Ramos (cell line): ENCODE data around the gene HIPK1.
"Not testable (repeated sequence)": the region's sequence is repeated elsewhere in the genome, so short reads cannot be mapped to it uniquely, and the experiment has no call there.

Experiments
- in situ Hi-C: fragments of 300-500 bp; cut with MboI; formaldehyde crosslinking; loops from one replicate; pipeline ENCODE4 v1.14.3; 2022; ENCODE audit warnings: low sequenced_read_pairs; ENCODE audit not compliant: unreplicated experiment

Gene HIPK1

GRCh38 chr1:113940365-113941244 lies 11.5 kb downstream of the HIPK1 start:
- in situ Hi-C loops, result no loop called here

- in situ Hi-C loops, result no loop called here
Observed at GRCh38 chr1:113941245-113941559, 12.1 kb downstream of the HIPK1 start.

DNA sequence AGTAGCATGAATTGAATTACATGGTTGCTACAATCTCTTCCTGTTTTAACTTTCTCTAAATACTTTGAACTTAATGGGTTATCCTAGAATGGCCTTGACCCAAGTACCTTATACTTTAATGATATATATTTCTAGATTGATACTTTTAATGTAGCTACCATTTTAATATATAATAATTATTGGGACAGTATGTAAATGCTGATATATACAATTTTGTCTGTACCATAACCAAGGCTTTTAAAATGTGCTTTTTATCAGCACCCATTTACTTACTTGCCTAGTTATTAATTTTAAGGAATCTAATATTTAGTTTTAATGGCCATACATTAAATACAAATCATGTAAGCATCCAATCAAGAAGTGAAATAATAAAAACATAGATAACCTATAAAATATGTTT lies 13.4 kb downstream of the HIPK1 start:
- in situ Hi-C loops, result no loop called here

DNA sequence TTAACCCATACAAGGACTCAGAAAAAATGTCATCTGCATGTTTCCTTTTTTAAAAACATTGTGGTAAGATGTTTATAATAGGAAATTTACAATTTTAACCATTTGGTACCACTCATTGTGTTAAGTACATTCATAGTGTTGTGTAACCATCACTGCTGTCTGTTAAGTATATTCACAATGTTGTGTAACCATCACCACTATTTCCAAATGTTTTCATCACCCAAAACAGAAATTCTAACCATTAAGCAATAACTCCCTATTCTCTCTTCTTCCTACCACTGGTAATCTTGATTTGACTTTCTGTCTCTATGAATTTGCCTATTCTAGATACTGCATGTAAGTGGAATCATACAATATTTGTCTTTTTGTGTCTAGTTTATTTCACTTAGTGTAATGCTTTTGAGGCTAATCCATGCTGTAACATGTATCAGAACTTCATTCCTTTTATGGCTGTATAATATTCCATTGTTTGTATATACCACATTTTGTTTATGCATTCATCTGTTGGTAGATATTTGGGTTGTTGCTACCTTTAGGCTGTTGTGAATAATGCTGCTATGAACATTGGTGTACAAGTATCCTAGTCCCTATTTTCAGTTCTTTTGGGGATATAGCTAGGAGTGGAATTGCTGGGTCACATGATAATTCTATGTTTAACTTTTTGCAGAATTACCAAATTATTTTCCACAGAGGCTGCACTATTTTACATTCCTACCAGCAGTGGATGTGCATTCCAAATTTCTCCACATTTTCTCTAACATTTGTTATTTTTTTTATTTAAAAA lies 14.1 kb downstream of the HIPK1 start:
- in situ Hi-C loops, result no loop called here

GRCh38 chr1:113945329-113945728 lies 16.2 kb downstream of the HIPK1 start:
- in situ Hi-C loops, result no loop called here

DNA sequence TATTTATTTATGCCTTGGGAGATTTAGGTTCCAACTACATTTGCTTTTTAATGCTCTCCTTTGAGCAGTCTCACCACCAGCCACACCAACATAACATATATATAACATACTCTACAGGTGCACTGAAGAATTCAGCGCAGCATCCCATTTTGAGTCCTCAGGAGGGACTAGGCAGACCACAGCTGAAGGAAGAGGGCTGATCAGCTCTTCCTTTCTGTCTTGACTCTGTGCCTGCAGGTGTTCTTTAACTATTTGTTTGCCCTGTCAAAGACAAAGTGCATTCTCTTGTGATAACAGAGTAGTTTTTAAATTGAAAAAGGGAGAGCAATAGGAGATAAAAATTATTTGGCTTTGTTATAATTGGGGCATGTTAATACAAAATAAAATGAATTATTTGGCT lies 17.0 kb downstream of the HIPK1 start:
- in situ Hi-C loops, result no loop called here

- in situ Hi-C loops, result no loop called here
Observed at GRCh38 chr1:113946678-113947387, 17.7 kb downstream of the HIPK1 start.

DNA sequence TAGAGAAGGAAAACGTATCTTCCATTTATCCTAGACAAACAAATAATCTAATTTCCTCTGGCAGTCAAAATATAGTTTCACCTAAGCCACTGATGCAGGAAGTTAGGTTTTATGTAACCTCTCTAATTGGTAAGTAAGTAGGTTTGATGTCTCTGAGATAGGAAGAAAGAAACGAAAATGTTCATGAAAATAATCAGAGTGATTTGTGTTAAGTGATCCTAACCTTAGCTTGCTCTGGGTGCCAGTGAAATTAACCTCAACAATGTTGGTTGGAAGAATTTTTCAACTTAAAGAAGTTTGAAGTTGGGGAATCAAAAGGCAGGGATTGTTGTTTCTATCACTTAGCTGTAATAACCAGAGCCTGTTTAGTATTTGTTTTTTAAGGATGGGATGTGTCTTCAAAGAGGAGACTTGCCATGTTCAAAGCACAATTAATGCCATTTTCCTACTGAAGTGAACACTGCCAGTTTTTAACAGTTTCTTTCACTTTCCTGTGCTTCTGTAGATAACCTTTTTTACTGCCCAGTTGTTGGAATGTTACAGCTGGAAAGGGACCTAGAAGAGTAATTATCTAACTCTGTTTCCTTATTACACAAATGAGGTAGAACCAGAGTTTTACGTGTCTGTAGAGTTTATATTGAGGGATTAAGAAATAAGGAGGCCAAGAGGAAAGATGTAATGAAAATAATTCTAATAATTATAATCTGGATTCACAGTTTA lies 18.4 kb downstream of the HIPK1 start:
- in situ Hi-C loops, result no loop called here

DNA sequence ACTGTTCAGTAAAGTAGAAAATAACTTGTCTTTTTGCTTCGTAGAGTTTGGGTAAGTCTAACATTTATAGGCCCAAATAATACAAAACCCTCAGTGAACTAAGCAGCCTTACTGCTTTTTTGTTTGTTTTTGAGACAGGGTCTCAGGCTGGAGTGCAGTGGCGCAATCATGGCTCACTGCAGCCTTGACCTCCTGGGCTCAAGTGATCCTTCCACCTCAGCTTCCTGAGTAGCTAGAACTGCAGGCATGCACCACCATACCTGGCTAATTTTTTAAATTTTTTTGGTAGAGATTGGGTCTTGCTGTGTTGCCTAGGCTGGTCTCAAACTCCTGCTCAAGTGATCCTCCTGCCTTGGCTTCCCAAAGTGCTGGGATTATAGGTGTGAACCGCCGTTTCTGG lies 19.0 kb downstream of the HIPK1 start:
- in situ Hi-C loops, result not testable (repeated sequence)

- in situ Hi-C loops, result no loop called here
Observed at GRCh38 chr1:113949007-113949406, 19.9 kb downstream of the HIPK1 start.

DNA sequence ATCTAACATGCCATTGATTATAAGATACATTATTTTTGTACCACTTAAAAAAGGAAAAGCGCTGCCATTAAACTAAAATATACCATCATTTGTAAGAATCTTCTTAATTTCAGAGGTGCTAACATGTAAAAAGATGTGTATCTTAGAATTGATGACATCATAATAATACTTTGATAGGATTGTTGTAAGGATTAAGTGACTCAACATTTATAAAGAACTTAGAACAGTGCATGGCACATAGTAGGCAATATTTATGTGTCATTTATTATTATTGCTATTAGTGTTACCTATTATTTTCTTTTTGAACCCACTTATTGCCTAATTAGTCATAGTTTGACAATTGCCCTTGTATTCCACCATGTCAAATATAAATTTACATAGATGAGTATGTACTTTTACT lies 21.8 kb downstream of the HIPK1 start:
- in situ Hi-C loops, result no loop called here

DNA sequence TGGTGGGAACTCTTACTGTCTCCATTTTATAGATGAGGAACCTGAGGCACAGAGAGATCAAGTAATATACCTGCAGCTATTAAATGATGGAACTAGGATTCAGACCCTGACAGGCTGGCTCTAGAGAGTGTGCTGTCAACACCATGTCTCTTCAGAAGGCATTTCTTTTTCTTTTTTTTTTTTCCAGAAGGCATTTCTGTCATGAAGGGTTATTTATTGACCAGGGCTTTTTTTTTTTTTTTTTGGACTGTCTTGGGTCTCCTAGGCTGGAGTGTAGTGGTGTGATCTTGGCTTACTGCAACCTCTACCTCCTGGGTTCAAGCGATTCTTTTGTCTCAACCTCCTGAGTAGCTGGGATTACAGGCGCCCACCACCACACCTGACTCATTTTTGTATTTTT lies 22.6 kb downstream of the HIPK1 start:
- in situ Hi-C loops, result no loop called here

DNA sequence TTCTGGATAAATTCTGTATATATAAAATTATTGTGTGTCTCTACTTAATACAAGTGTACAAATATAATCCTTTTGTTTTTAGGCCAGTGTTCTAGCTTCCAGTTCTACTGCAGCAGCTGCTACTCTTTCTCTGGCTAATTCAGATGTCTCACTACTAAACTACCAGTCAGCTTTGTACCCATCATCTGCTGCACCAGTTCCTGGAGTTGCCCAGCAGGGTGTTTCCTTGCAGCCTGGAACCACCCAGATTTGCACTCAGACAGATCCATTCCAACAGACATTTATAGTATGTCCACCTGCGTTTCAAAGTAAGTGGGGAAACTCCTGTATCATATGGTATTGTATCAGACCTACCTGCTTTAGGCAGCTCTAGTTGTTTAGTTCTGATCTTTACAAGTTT lies 28.9 kb downstream of the HIPK1 start:
- in situ Hi-C loops, result no loop called here

GRCh38 chr1:113958691-113959090 lies 29.6 kb downstream of the HIPK1 start:
- in situ Hi-C loops, result no loop called here

- in situ Hi-C loops, result no loop called here
Observed at GRCh38 chr1:113963281-113963906, 34.3 kb downstream of the HIPK1 start.

DNA sequence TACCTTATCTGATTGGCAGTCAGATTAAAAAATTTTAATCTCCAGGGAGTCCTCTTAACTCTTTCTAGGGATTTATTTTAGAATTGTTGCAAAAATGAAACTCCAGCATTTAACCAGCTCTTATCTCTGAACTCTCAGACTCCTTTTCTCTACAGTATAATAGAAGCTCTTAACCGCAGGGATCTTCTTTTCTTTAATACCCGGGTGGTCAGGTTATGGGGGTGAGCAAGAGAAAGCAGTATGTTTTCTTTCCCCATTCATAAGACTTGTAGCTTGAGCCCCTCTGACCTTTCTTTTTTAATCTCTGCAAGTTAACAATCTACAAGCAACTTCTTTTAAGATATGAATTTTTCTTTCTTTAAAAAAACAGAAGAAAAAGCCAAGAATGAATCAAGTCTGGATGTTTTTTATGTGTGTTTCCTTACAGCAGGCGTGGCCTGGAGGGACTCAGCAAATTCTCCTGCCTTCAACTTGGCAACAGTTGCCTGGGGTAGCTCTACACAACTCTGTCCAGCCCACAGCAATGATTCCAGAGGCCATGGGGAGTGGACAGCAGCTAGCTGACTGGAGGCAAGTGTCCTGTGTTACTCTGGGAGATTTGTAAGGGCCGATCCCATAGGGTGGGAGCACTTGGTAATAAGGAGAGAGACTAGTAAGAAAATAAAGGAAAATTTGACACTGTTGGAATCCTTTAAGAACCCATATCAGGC lies 36.7 kb downstream of the HIPK1 start:
- in situ Hi-C loops, result no loop called here

DNA sequence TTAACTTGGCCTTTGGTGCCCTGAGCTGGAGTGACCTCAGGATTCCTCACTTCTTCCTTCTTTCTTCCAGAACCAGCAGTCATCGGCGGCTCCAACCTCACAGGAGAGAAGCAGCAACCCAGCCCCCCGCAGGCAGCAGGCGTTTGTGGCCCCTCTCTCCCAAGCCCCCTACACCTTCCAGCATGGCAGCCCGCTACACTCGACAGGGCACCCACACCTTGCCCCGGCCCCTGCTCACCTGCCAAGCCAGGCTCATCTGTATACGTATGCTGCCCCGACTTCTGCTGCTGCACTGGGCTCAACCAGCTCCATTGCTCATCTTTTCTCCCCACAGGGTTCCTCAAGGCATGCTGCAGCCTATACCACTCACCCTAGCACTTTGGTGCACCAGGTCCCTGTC lies 43.8 kb downstream of the HIPK1 start:
- in situ Hi-C loops, result no loop called here

DNA sequence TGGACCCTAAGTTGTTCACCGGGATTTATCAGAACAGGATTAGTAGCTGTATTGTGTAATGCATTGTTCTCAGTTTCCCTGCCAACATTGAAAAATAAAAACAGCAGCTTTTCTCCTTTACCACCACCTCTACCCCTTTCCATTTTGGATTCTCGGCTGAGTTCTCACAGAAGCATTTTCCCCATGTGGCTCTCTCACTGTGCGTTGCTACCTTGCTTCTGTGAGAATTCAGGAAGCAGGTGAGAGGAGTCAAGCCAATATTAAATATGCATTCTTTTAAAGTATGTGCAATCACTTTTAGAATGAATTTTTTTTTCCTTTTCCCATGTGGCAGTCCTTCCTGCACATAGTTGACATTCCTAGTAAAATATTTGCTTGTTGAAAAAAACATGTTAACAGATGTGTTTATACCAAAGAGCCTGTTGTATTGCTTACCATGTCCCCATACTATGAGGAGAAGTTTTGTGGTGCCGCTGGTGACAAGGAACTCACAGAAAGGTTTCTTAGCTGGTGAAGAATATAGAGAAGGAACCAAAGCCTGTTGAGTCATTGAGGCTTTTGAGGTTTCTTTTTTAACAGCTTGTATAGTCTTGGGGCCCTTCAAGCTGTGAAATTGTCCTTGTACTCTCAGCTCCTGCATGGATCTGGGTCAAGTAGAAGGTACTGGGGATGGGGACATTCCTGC lies 46.2 kb downstream of the HIPK1 start:
- in situ Hi-C loops, result loop anchor here (25.0 kb wide), 1 partner anchor 587 kb away; no protein-coding TSS in a partner anchor
